HG03354 (cell line): ENCODE results near the gene GPR158.

Experiments
- ATAC-seq: cut with Tn5 transposase; IDR thresholded peaks from one replicate; pipeline ENCODE4 v1.9.1; 2021; ENCODE audit warnings: mild to moderate bottlenecking; ENCODE audit not compliant: unreplicated experiment, poor library complexity, severe bottlenecking

GPR158 gene

GRCh38 chr10:25639646-25640045 lies 464.8 kb downstream of the GPR158 start:
- no peak for ATAC-seq

GRCh38 chr10:25641595-25641994 lies 466.8 kb downstream of the GPR158 start:
- no peak for ATAC-seq

GRCh38 chr10:25642721-25643120 lies 467.9 kb downstream of the GPR158 start:
- ATAC-seq = no peak

GRCh38 chr10:25646371-25646770 lies 471.6 kb downstream of the GPR158 start:
- ATAC-seq = no peak

GRCh38 chr10:25651534-25651933 lies 476.7 kb downstream of the GPR158 start:
- no peak for ATAC-seq
